ENCODE data around the gene CHD9. TPM values are rescaled to one million over a fixed set of nuclear protein-coding genes. Genes with fewer than 3 reads are reported as not detected.

Gene CHD9
- total RNA-seq, 1 experiment from 2014 or later = 15.2 TPM

GRCh38 chr16:53357208-53357586 is 302.4 kb downstream of the CHD9 start:
- DNase-seq (ENCODE audit: low spot score) = no peak

- DNase-seq (ENCODE audit: low spot score) = no peak
Observed at GRCh38 chr16:53357955-53358354, 303.2 kb downstream of the CHD9 start.

- no peak for DNase-seq (ENCODE audit: low spot score)
Observed at GRCh38 chr16:53358884-53359283, 304.1 kb downstream of the CHD9 start.

- DNase-seq (ENCODE audit: low spot score) = no peak
Observed at GRCh38 chr16:53369921-53370320, 315.1 kb downstream of the CHD9 start.

GRCh38 chr16:53370827-53371226 is 316.0 kb downstream of the CHD9 start:
- no peak for DNase-seq (ENCODE audit: low spot score)

GRCh38 chr16:53372992-53373871 is 318.4 kb downstream of the CHD9 start:
- DNase-seq (ENCODE audit: low spot score) = peak; percentile 90

- DNase-seq (ENCODE audit: low spot score) = no peak
Observed at GRCh38 chr16:53374800-53375199, 320.0 kb downstream of the CHD9 start.

GRCh38 chr16:53378138-53378537 is 323.3 kb downstream of the CHD9 start:
- no peak for DNase-seq (ENCODE audit: low spot score)

Small RNAs within 50 kb of the gene (small RNA-seq; reads per million reads assigned to genes)
- gene RF01210 (not detected), gene RNA5SP427 (0.22 reads per million)

Other genes with a start within 250 kb of the CHD9 start
- gene CHD9NB, start 2.1 kb upstream of the CHD9 start, total RNA-seq (2014; rRNA removed; shearing (Covaris generic)) = 3.4 and 4.1 TPM in 2 replicates